ENCODE results near the gene GNAT1. TPM values are rescaled to one million over a fixed set of nuclear protein-coding genes. Genes with fewer than 3 reads are reported as not detected.
A peak's percentile ranks its signal among the peaks of the same experiment; 100 is the strongest.

Gene GNAT1
- total and polyA plus RNA-seq, 2 of the 13 experiments (the other 11 are each of a cell fraction or from before 2014, with no cell fraction given), result 0.15 TPM; not detected in 1

DNA sequence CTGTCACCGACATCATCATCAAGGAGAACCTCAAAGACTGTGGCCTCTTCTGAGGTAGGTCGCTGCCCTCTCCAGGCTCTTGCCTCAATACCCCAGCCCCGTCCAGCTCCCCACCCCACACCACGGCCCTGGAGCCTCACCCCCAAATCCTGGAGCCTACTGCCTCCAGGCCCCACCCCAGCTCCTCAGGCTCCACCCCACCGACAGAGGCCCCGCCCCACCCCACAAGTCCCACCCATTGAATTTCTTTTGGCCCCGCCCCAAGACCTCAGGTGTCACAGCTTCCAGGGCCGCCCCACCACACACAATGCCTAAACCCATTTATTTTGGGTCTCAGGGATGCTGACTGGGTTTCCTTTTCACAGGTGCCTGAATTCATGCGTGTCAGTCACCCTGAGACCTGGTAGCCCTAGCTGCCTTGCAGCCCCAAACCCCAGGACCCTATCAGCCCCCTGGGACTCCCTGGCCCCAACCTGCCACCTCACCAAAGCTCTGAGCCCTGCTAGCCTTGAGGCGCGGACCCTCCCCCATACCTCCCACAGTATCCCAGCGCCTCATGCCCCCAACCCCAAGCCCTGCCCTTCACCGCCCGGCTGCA lies 3.6 kb downstream of the GNAT1 start (continued):
- TF ChIP-seq, protein P1, sequence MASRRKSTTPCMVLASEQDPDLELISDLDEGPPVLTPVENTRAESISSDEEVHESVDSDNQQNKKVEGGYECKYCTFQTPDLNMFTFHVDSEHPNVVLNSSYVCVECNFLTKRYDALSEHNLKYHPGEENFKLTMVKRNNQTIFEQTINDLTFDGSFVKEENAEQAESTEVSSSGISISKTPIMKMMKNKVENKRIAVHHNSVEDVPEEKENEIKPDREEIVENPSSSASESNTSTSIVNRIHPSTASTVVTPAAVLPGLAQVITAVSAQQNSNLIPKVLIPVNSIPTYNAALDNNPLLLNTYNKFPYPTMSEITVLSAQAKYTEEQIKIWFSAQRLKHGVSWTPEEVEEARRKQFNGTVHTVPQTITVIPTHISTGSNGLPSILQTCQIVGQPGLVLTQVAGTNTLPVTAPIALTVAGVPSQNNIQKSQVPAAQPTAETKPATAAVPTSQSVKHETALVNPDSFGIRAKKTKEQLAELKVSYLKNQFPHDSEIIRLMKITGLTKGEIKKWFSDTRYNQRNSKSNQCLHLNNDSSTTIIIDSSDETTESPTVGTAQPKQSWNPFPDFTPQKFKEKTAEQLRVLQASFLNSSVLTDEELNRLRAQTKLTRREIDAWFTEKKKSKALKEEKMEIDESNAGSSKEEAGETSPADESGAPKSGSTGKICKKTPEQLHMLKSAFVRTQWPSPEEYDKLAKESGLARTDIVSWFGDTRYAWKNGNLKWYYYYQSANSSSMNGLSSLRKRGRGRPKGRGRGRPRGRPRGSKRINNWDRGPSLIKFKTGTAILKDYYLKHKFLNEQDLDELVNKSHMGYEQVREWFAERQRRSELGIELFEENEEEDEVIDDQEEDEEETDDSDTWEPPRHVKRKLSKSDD (CRISPR knock-in tag; IDR thresholded peaks at IDR 0.05; ENCODE audit: low read depth), result no peak
- TF ChIP-seq ZNF558 (CRISPR knock-in tag; IDR thresholded peaks at IDR 0.05; ENCODE audit: borderline replicate concordance), result 0 out of 2 replicates have a peak, but pooled peaks have one; percentile 22
- no peak for TF ChIP-seq ZNF713 (CRISPR knock-in tag; IDR thresholded peaks at IDR 0.05)
- TF ChIP-seq, protein P2, sequence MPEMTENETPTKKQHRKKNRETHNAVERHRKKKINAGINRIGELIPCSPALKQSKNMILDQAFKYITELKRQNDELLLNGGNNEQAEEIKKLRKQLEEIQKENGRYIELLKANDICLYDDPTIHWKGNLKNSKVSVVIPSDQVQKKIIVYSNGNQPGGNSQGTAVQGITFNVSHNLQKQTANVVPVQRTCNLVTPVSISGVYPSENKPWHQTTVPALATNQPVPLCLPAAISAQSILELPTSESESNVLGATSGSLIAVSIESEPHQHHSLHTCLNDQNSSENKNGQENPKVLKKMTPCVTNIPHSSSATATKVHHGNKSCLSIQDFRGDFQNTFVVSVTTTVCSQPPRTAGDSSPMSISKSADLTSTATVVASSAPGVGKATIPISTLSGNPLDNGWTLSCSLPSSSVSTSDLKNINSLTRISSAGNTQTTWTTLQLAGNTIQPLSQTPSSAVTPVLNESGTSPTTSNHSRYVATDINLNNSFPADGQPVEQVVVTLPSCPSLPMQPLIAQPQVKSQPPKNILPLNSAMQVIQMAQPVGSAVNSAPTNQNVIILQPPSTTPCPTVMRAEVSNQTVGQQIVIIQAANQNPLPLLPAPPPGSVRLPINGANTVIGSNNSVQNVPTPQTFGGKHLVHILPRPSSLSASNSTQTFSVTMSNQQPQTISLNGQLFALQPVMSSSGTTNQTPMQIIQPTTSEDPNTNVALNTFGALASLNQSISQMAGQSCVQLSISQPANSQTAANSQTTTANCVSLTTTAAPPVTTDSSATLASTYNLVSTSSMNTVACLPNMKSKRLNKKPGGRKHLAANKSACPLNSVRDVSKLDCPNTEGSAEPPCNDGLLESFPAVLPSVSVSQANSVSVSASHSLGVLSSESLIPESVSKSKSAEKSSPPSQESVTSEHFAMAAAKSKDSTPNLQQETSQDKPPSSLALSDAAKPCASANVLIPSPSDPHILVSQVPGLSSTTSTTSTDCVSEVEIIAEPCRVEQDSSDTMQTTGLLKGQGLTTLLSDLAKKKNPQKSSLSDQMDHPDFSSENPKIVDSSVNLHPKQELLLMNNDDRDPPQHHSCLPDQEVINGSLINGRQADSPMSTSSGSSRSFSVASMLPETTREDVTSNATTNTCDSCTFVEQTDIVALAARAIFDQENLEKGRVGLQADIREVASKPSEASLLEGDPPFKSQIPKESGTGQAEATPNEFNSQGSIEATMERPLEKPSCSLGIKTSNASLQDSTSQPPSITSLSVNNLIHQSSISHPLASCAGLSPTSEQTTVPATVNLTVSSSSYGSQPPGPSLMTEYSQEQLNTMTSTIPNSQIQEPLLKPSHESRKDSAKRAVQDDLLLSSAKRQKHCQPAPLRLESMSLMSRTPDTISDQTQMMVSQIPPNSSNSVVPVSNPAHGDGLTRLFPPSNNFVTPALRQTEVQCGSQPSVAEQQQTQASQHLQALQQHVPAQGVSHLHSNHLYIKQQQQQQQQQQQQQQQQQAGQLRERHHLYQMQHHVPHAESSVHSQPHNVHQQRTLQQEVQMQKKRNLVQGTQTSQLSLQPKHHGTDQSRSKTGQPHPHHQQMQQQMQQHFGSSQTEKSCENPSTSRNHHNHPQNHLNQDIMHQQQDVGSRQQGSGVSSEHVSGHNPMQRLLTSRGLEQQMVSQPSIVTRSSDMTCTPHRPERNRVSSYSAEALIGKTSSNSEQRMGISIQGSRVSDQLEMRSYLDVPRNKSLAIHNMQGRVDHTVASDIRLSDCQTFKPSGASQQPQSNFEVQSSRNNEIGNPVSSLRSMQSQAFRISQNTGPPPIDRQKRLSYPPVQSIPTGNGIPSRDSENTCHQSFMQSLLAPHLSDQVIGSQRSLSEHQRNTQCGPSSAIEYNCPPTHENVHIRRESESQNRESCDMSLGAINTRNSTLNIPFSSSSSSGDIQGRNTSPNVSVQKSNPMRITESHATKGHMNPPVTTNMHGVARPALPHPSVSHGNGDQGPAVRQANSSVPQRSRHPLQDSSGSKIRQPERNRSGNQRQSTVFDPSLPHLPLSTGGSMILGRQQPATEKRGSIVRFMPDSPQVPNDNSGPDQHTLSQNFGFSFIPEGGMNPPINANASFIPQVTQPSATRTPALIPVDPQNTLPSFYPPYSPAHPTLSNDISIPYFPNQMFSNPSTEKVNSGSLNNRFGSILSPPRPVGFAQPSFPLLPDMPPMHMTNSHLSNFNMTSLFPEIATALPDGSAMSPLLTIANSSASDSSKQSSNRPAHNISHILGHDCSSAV (CRISPR knock-in tag; IDR thresholded peaks at IDR 0.05; ENCODE audit: borderline replicate concordance), result no peak
- no peak for TF ChIP-seq ELF3 (CRISPR knock-in tag; IDR thresholded peaks at IDR 0.05)
- TF ChIP-seq HNF4G (IDR thresholded peaks at IDR 0.05; ENCODE audit: borderline replicate concordance, low read depth, low read length), result no peak
- TF ChIP-seq HNF4G (CRISPR knock-in tag; IDR thresholded peaks at IDR 0.05; ENCODE audit: borderline replicate concordance, low read depth), result no peak
- TF ChIP-seq ZNF232 (CRISPR knock-in tag; IDR thresholded peaks at IDR 0.05; ENCODE audit: borderline replicate concordance), result no peak
- TF ChIP-seq CC2D1A (CRISPR knock-in tag; IDR thresholded peaks at IDR 0.05), result no peak
- TF ChIP-seq HNRNPH1 (optimal IDR thresholded peaks at IDR 0.05; ENCODE audit: low read depth, low read length), result peak; percentile 62
- no peak for TF ChIP-seq EP300 (IDR thresholded peaks at IDR 0.05; ENCODE audit: low read depth in 2 of 2, low read length in 2 of 2)
- no peak for TF ChIP-seq EP300 (CRISPR knock-in tag; IDR thresholded peaks at IDR 0.05; ENCODE audit: borderline replicate concordance)
- no peak for TF ChIP-seq CEBPG (CRISPR knock-in tag; IDR thresholded peaks at IDR 0.05)
- TF ChIP-seq SCMH1 (CRISPR knock-in tag; IDR thresholded peaks at IDR 0.05; ENCODE audit: borderline replicate concordance), result no peak
- TF ChIP-seq, protein P3, sequence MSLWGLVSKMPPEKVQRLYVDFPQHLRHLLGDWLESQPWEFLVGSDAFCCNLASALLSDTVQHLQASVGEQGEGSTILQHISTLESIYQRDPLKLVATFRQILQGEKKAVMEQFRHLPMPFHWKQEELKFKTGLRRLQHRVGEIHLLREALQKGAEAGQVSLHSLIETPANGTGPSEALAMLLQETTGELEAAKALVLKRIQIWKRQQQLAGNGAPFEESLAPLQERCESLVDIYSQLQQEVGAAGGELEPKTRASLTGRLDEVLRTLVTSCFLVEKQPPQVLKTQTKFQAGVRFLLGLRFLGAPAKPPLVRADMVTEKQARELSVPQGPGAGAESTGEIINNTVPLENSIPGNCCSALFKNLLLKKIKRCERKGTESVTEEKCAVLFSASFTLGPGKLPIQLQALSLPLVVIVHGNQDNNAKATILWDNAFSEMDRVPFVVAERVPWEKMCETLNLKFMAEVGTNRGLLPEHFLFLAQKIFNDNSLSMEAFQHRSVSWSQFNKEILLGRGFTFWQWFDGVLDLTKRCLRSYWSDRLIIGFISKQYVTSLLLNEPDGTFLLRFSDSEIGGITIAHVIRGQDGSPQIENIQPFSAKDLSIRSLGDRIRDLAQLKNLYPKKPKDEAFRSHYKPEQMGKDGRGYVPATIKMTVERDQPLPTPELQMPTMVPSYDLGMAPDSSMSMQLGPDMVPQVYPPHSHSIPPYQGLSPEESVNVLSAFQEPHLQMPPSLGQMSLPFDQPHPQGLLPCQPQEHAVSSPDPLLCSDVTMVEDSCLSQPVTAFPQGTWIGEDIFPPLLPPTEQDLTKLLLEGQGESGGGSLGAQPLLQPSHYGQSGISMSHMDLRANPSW (CRISPR knock-in tag; IDR thresholded peaks at IDR 0.05; ENCODE audit: borderline replicate concordance), result no peak
- TF ChIP-seq JUN (CRISPR knock-in tag; IDR thresholded peaks at IDR 0.05), result no peak

All from HepG2 (cell line).